Effector memory CD4-positive, alpha-beta T cell (primary cell): ENCODE measurements around the gene GOLGA6C.
"Not testable (repeated sequence)": the region's sequence is repeated elsewhere in the genome, so short reads cannot be mapped to it uniquely, and the experiment has no call there.

Experiments used
- DNase-seq, 3 donors: peaks; one replicate each; pipeline ENCODE4 v3.0.0-alpha.2; 2020
- H3K27ac ChIP-seq: 2 replicates; pipeline ENCODE4 v1.7.0; 2013; ENCODE audit warnings: mild to moderate bottlenecking, low read length, moderate library complexity; ENCODE audit not compliant: insufficient read depth, poor library complexity, severe bottlenecking
- H3K27me3 ChIP-seq: replicated peaks from 2 replicates; pipeline ENCODE4 v1.7.0; 2013; ENCODE audit warnings: mild to moderate bottlenecking, low read length; ENCODE audit not compliant: insufficient read depth, control insufficient read depth, poor library complexity, severe bottlenecking
- H3K36me3 ChIP-seq: 2 replicates; pipeline ENCODE4 v1.7.0; 2013; ENCODE audit warnings: mild to moderate bottlenecking, low read length, moderate library complexity; ENCODE audit not compliant: control insufficient read depth, insufficient read depth
- H3K4me1 ChIP-seq: 2 replicates; pipeline ENCODE4 v1.7.0; 2013; ENCODE audit warnings: low read length, mild to moderate bottlenecking; ENCODE audit not compliant: control insufficient read depth, insufficient read depth, poor library complexity, severe bottlenecking
- H3K4me3 ChIP-seq: 2 replicates; pipeline ENCODE4 v1.7.0; 2013; ENCODE audit warnings: low read length, low read depth, mild to moderate bottlenecking; ENCODE audit not compliant: insufficient read depth, poor library complexity, severe bottlenecking
- H3K9me3 ChIP-seq: 2 replicates; pipeline ENCODE4 v1.7.0; 2013; ENCODE audit warnings: mild to moderate bottlenecking, low read length, moderate library complexity; ENCODE audit not compliant: control insufficient read depth

Gene GOLGA6C

GRCh38 chr15:75252285-75252684 is 5.8 kb upstream of the GOLGA6C start:
- DNase-seq, H3K27me3 ChIP-seq, H3K27ac ChIP-seq, H3K4me3 ChIP-seq, H3K9me3 ChIP-seq, H3K36me3 ChIP-seq, H3K4me1 ChIP-seq: not testable (repeated sequence)

- H3K27me3 ChIP-seq, H3K27ac ChIP-seq, H3K4me1 ChIP-seq, DNase-seq, H3K9me3 ChIP-seq, H3K36me3 ChIP-seq, H3K4me3 ChIP-seq: not testable (repeated sequence)
Observed at GRCh38 chr15:75258620-75259343, 648 bp downstream of the GOLGA6C start.

DNA sequence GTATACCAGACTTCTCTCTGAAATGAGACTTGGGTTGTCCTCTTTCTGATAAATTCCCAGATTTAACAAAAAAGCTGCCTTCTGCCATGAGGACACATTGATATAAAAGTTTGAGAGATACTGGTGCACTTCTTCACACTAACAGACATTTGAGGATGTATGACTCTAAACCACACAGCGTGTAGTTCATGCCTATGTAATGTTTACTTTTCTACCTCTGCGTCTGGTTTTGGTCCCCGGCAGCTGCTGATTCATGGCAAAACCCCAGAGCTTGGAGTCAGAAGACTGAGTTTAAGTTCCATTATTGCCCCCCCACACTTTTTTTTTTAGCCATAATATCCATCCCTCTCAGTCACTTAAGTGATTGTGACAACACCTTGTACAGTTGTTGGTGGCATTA is 1.7 kb downstream of the GOLGA6C start:
- not testable (repeated sequence) for H3K9me3 ChIP-seq, H3K27ac ChIP-seq, H3K27me3 ChIP-seq, H3K36me3 ChIP-seq, H3K4me3 ChIP-seq, DNase-seq, H3K4me1 ChIP-seq

GRCh38 chr15:75273751-75274359 is 15.7 kb downstream of the GOLGA6C start:
- not testable (repeated sequence) for DNase-seq, H3K27ac ChIP-seq, H3K4me1 ChIP-seq, H3K9me3 ChIP-seq, H3K36me3 ChIP-seq, H3K4me3 ChIP-seq, H3K27me3 ChIP-seq

- DNase-seq = peak in 2 of 3 donors; percentile 25 to 29
- H3K4me1 ChIP-seq, H3K27ac ChIP-seq: not testable (repeated sequence)
Observed at GRCh38 chr15:75274509-75275107, 16.5 kb downstream of the GOLGA6C start.

GRCh38 chr15:75275617-75276016 is 17.5 kb downstream of the GOLGA6C start:
- H3K9me3 ChIP-seq, H3K27me3 ChIP-seq, DNase-seq, H3K4me3 ChIP-seq, H3K27ac ChIP-seq, H3K4me1 ChIP-seq, H3K36me3 ChIP-seq: not testable (repeated sequence)

More at GRCh38 chr15:75274509-75275107, 16.5 kb downstream of the GOLGA6C start:
- not testable (repeated sequence) for H3K9me3 ChIP-seq, H3K4me3 ChIP-seq, H3K36me3 ChIP-seq, H3K27me3 ChIP-seq

- H3K36me3 ChIP-seq, H3K27ac ChIP-seq, H3K9me3 ChIP-seq, H3K27me3 ChIP-seq, H3K4me3 ChIP-seq, H3K4me1 ChIP-seq, DNase-seq: not testable (repeated sequence)
Observed at GRCh38 chr15:75278497-75278896, 20.4 kb downstream of the GOLGA6C start.

GRCh38 chr15:75282572-75282971 is 24.4 kb downstream of the GOLGA6C start, which contains the start of gene GOLGA6D:
Gene GOLGA6D (plus strand): TSS chr15:75282835. CDS start chr15:75282876, 41 bp downstream.
- H3K4me3 ChIP-seq, H3K4me1 ChIP-seq, DNase-seq, H3K36me3 ChIP-seq, H3K27ac ChIP-seq, H3K27me3 ChIP-seq, H3K9me3 ChIP-seq: not testable (repeated sequence)

- not testable (repeated sequence) for H3K27me3 ChIP-seq, H3K9me3 ChIP-seq
Observed at GRCh38 chr15:75284152-75284551, 26.0 kb downstream of the GOLGA6C start.

GRCh38 chr15:75293660-75294059 is 35.5 kb downstream of the GOLGA6C start:
- H3K27me3 ChIP-seq, H3K4me3 ChIP-seq, DNase-seq, H3K9me3 ChIP-seq, H3K36me3 ChIP-seq, H3K4me1 ChIP-seq, H3K27ac ChIP-seq: not testable (repeated sequence)

More at GRCh38 chr15:75284152-75284551, 26.0 kb downstream of the GOLGA6C start:
- DNase-seq, H3K27ac ChIP-seq, H3K36me3 ChIP-seq, H3K4me3 ChIP-seq, H3K4me1 ChIP-seq: not testable (repeated sequence)
